ENCODE measurements around the gene NTM. TPM values are rescaled to one million over a fixed set of nuclear protein-coding genes. Genes with fewer than 3 reads are reported as not detected.

Gene NTM
- total RNA-seq, 1 donor from 2014 or later, result 82.7 TPM

GRCh38 chr11:131685206-131685605 lies 314.8 kb downstream of the NTM start:
- peaks cover 14% of the 10 kb centered on the region for H3K27me3 Mint-ChIP-seq (ENCODE audit: unreplicated experiment)
- no peaks in the 10 kb centered on the region for H3K9me3 Mint-ChIP-seq (ENCODE audit: unreplicated experiment)
- H3K4me3 Mint-ChIP-seq (ENCODE audit: unreplicated experiment), result no peak overlapping the region
- TF ChIP-seq CTCF (IDR thresholded peaks at IDR 0.05), result no peak
- H3K27ac Mint-ChIP-seq (ENCODE audit: unreplicated experiment), result no peak overlapping the region
- peak; percentile 63 for DNase-seq (ENCODE audit: extremely low spot score, unreplicated experiment)
- H3K4me1 Mint-ChIP-seq (ENCODE audit: unreplicated experiment), result peaks cover 3% of the 10 kb centered on the region
- no peaks in the 10 kb centered on the region for H3K36me3 Mint-ChIP-seq (ENCODE audit: unreplicated experiment)

- Mint-ChIP-seq H3K27ac (ENCODE audit: unreplicated experiment) (no peak overlapping the region), H3K4me3 (ENCODE audit: unreplicated experiment) (no peak overlapping the region), H3K9me3 (ENCODE audit: unreplicated experiment) (no peaks in the 10 kb centered on the region), H3K4me1 (ENCODE audit: unreplicated experiment) (peaks cover 3% of the 10 kb centered on the region), H3K27me3 (ENCODE audit: unreplicated experiment) (peaks cover 14% of the 10 kb centered on the region), H3K36me3 (ENCODE audit: unreplicated experiment) (no peaks in the 10 kb centered on the region)
- no peak for TF ChIP-seq CTCF (IDR thresholded peaks at IDR 0.05)
- peak; percentile 73 for DNase-seq (ENCODE audit: extremely low spot score, unreplicated experiment)
Measured at GRCh38 chr11:131685906-131686305, 315.5 kb downstream of the NTM start.

GRCh38 chr11:131686836-131687235 lies 316.4 kb downstream of the NTM start:
- DNase-seq (ENCODE audit: extremely low spot score, unreplicated experiment), result peak; percentile 83
- Mint-ChIP-seq H3K4me3 (ENCODE audit: unreplicated experiment) (no peak overlapping the region), H3K4me1 (ENCODE audit: unreplicated experiment) (peaks cover 3% of the 10 kb centered on the region), H3K36me3 (ENCODE audit: unreplicated experiment) (no peaks in the 10 kb centered on the region), H3K9me3 (ENCODE audit: unreplicated experiment) (no peaks in the 10 kb centered on the region), H3K27ac (ENCODE audit: unreplicated experiment) (no peak overlapping the region), H3K27me3 (ENCODE audit: unreplicated experiment) (peaks cover 15% of the 10 kb centered on the region)
- no peak for TF ChIP-seq CTCF (IDR thresholded peaks at IDR 0.05)

- Mint-ChIP-seq H3K9me3 (ENCODE audit: unreplicated experiment) (no peaks in the 10 kb centered on the region), H3K4me1 (ENCODE audit: unreplicated experiment) (peaks cover 3% of the 10 kb centered on the region), H3K4me3 (ENCODE audit: unreplicated experiment) (no peak overlapping the region), H3K27ac (ENCODE audit: unreplicated experiment) (no peak overlapping the region), H3K27me3 (ENCODE audit: unreplicated experiment) (peaks cover 19% of the 10 kb centered on the region), H3K36me3 (ENCODE audit: unreplicated experiment) (no peaks in the 10 kb centered on the region)
- no peak for TF ChIP-seq CTCF (IDR thresholded peaks at IDR 0.05)
- DNase-seq (ENCODE audit: extremely low spot score, unreplicated experiment), result peak; percentile 83
Measured at GRCh38 chr11:131687291-131688047, 317.1 kb downstream of the NTM start.

- H3K27ac Mint-ChIP-seq (ENCODE audit: unreplicated experiment), result no peak overlapping the region
- peaks cover 15% of the 10 kb centered on the region for H3K27me3 Mint-ChIP-seq (ENCODE audit: unreplicated experiment)
- no peaks in the 10 kb centered on the region for H3K9me3 Mint-ChIP-seq (ENCODE audit: unreplicated experiment)
- H3K4me3 Mint-ChIP-seq (ENCODE audit: unreplicated experiment), result peak overlapping the region; percentile 29
- DNase-seq (ENCODE audit: extremely low spot score, unreplicated experiment), result peak; percentile 90
- no peaks in the 10 kb centered on the region for H3K36me3 Mint-ChIP-seq (ENCODE audit: unreplicated experiment)
- TF ChIP-seq CTCF (IDR thresholded peaks at IDR 0.05), result peak; percentile 92
- H3K4me1 Mint-ChIP-seq (ENCODE audit: unreplicated experiment), result peaks cover 3% of the 10 kb centered on the region
Measured at GRCh38 chr11:131688048-131688693, 317.8 kb downstream of the NTM start.

Measured in osteocyte (in vitro differentiated cells).